ENCODE data around the gene ABLIM2. TPM values are rescaled to one million over a fixed set of nuclear protein-coding genes. Genes with fewer than 3 reads are reported as not detected.

ABLIM2 gene
- total and polyA plus RNA-seq, 2 of the 8 experiments (the other 6 are each of a cell fraction or from before 2014, with no cell fraction given): 2.8 to 3.0 TPM

DNA sequence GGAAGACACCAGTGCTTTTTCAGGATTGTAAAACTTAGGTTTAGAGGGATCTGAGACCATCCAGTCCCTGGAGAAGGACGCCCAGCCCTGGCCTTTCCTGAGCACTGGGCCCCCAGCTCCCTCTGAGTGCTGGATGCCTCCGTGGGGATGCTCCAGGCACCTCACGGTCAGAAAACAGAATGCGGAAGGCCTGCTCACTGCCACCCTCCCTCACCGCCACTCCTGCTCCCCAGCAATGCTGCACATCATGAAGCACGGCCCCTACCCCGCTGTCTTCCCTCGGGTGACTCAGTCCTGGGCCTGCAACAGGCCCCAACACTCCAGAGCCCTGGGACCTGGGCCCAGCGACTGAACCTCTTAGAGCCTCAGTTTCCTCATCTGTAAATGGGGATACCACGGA is 26.2 kb downstream of the ABLIM2 start (continued):
- TF ChIP-seq, protein P1, sequence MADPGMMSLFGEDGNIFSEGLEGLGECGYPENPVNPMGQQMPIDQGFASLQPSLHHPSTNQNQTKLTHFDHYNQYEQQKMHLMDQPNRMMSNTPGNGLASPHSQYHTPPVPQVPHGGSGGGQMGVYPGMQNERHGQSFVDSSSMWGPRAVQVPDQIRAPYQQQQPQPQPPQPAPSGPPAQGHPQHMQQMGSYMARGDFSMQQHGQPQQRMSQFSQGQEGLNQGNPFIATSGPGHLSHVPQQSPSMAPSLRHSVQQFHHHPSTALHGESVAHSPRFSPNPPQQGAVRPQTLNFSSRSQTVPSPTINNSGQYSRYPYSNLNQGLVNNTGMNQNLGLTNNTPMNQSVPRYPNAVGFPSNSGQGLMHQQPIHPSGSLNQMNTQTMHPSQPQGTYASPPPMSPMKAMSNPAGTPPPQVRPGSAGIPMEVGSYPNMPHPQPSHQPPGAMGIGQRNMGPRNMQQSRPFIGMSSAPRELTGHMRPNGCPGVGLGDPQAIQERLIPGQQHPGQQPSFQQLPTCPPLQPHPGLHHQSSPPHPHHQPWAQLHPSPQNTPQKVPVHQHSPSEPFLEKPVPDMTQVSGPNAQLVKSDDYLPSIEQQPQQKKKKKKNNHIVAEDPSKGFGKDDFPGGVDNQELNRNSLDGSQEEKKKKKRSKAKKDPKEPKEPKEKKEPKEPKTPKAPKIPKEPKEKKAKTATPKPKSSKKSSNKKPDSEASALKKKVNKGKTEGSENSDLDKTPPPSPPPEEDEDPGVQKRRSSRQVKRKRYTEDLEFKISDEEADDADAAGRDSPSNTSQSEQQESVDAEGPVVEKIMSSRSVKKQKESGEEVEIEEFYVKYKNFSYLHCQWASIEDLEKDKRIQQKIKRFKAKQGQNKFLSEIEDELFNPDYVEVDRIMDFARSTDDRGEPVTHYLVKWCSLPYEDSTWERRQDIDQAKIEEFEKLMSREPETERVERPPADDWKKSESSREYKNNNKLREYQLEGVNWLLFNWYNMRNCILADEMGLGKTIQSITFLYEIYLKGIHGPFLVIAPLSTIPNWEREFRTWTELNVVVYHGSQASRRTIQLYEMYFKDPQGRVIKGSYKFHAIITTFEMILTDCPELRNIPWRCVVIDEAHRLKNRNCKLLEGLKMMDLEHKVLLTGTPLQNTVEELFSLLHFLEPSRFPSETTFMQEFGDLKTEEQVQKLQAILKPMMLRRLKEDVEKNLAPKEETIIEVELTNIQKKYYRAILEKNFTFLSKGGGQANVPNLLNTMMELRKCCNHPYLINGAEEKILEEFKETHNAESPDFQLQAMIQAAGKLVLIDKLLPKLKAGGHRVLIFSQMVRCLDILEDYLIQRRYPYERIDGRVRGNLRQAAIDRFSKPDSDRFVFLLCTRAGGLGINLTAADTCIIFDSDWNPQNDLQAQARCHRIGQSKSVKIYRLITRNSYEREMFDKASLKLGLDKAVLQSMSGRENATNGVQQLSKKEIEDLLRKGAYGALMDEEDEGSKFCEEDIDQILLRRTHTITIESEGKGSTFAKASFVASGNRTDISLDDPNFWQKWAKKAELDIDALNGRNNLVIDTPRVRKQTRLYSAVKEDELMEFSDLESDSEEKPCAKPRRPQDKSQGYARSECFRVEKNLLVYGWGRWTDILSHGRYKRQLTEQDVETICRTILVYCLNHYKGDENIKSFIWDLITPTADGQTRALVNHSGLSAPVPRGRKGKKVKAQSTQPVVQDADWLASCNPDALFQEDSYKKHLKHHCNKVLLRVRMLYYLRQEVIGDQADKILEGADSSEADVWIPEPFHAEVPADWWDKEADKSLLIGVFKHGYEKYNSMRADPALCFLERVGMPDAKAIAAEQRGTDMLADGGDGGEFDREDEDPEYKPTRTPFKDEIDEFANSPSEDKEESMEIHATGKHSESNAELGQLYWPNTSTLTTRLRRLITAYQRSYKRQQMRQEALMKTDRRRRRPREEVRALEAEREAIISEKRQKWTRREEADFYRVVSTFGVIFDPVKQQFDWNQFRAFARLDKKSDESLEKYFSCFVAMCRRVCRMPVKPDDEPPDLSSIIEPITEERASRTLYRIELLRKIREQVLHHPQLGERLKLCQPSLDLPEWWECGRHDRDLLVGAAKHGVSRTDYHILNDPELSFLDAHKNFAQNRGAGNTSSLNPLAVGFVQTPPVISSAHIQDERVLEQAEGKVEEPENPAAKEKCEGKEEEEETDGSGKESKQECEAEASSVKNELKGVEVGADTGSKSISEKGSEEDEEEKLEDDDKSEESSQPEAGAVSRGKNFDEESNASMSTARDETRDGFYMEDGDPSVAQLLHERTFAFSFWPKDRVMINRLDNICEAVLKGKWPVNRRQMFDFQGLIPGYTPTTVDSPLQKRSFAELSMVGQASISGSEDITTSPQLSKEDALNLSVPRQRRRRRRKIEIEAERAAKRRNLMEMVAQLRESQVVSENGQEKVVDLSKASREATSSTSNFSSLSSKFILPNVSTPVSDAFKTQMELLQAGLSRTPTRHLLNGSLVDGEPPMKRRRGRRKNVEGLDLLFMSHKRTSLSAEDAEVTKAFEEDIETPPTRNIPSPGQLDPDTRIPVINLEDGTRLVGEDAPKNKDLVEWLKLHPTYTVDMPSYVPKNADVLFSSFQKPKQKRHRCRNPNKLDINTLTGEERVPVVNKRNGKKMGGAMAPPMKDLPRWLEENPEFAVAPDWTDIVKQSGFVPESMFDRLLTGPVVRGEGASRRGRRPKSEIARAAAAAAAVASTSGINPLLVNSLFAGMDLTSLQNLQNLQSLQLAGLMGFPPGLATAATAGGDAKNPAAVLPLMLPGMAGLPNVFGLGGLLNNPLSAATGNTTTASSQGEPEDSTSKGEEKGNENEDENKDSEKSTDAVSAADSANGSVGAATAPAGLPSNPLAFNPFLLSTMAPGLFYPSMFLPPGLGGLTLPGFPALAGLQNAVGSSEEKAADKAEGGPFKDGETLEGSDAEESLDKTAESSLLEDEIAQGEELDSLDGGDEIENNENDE (IDR thresholded peaks at IDR 0.05; ENCODE audit: insufficient replicate concordance, low read length): no peak
- TF ChIP-seq PHF8 (conservative IDR thresholded peaks at IDR 0.05; ENCODE audit: low read depth, low read length) (no peak), YY1 (IDR thresholded peaks at IDR 0.05; ENCODE audit: low read depth, low read length) (no peak)
- TF ChIP-seq, protein P2, sequence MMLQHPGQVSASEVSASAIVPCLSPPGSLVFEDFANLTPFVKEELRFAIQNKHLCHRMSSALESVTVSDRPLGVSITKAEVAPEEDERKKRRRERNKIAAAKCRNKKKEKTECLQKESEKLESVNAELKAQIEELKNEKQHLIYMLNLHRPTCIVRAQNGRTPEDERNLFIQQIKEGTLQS (IDR thresholded peaks at IDR 0.05; ENCODE audit: insufficient read depth, low read depth, low read length): no peak

All from H1 (cell line).